RWPE2 (cell line): ENCODE results near the gene HPDL.

Source experiments
- ATAC-seq: fragments of 200-7000 bp; cut with Tn5 transposase; 3 replicates; pipeline ENCODE4 v1.9.1; 2021; ENCODE audit warnings: low read depth
- DNase-seq: peaks from one replicate; pipeline ENCODE4 v3.0.0-alpha.2; 2020; ENCODE audit warnings: low spot score
- H3K27ac ChIP-seq: fragments of 450-650 bp; 2 replicates; pipeline ENCODE4 v1.5.1; 2017; ENCODE audit warnings: mild to moderate bottlenecking; ENCODE audit not compliant: poor library complexity, severe bottlenecking
- H3K27me3 ChIP-seq: fragments of 250-450 bp; sonication (Bioruptor Pico); 2 replicates; pipeline ENCODE4 v1.5.1; 2021; ENCODE audit warnings: mild to moderate bottlenecking, moderate library complexity; ENCODE audit not compliant: insufficient read depth, poor library complexity, severe bottlenecking
- H3K36me3 ChIP-seq: fragments of 250-450 bp; sonication (Bioruptor Pico); 2 replicates; pipeline ENCODE4 v1.5.1; 2020; ENCODE audit warnings: low read depth, mild to moderate bottlenecking, moderate library complexity
- H3K4me1 ChIP-seq: fragments of 250-450 bp; sonication (Bioruptor Pico); 2 replicates; pipeline ENCODE4 v1.5.1; 2021; ENCODE audit warnings: mild to moderate bottlenecking, moderate library complexity; ENCODE audit not compliant: insufficient read depth, poor library complexity, severe bottlenecking
- H3K4me3 ChIP-seq: fragments of 250-450 bp; sonication (Bioruptor Pico); 2 replicates; pipeline ENCODE4 v1.5.1; 2021; ENCODE audit warnings: mild to moderate bottlenecking, moderate library complexity; ENCODE audit not compliant: severe bottlenecking
- H3K9me3 ChIP-seq: fragments of 250-450 bp; sonication (Bioruptor Pico); 2 replicates; pipeline ENCODE4 v1.5.1; 2021; ENCODE audit warnings: mild to moderate bottlenecking, moderate library complexity; ENCODE audit not compliant: severe bottlenecking
- TF ChIP-seq, protein P1 (sequence below): fragments of 450-650 bp; IDR thresholded peaks from one replicate; pipeline ENCODE4 v1.5.1; 2017; ENCODE audit warnings: mild to moderate bottlenecking, moderate library complexity; ENCODE audit not compliant: poor library complexity, severe bottlenecking

Gene HPDL

DNA sequence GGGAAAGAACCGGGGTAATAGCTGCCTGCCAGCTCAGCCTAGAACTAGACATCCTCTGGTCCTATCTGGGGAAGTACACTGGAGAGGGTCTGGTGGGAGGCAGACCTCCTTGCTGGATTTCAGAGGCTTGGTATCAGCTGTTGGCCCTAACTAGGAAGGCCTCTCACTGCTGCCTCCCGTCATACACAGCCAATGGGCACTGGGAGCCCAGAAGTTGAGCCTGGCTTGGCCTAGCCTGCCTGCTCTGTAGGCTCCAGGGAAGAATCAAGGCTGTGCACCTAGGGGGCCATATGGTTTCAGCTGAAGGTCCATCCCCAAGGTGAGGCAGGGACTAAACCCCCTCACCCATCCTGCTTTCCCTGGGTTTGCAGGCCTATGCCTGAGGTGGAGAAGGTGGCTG is 17.8 kb downstream of the HPDL start:
- TF ChIP-seq, protein P1, sequence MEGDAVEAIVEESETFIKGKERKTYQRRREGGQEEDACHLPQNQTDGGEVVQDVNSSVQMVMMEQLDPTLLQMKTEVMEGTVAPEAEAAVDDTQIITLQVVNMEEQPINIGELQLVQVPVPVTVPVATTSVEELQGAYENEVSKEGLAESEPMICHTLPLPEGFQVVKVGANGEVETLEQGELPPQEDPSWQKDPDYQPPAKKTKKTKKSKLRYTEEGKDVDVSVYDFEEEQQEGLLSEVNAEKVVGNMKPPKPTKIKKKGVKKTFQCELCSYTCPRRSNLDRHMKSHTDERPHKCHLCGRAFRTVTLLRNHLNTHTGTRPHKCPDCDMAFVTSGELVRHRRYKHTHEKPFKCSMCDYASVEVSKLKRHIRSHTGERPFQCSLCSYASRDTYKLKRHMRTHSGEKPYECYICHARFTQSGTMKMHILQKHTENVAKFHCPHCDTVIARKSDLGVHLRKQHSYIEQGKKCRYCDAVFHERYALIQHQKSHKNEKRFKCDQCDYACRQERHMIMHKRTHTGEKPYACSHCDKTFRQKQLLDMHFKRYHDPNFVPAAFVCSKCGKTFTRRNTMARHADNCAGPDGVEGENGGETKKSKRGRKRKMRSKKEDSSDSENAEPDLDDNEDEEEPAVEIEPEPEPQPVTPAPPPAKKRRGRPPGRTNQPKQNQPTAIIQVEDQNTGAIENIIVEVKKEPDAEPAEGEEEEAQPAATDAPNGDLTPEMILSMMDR, result no peak
- no peak overlapping the region for H3K27ac ChIP-seq

DNA sequence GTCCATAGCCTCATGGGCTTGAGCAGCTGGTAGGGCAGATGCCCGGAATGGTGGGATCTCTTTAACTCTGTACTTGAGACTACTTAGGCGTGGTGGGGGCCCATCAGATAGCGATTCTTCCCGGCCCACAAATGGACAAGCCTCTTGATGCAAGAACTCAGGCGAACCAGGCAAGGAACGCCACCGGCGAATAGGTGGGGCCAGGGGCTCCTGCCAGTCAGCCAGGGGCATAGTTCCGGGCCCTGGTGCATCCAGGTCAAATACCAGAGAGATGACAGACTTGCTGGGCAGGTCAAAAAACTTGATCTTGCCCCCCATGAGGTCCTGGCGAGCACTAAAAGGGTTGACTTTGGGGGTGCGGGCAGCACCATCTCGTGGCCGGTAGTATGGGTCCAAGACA is 18.3 kb downstream of the HPDL start:
- no peak for ATAC-seq
- H3K36me3 ChIP-seq, result peaks cover 30% of the 10 kb centered on the region
- no peak overlapping the region for H3K27ac ChIP-seq
- DNase-seq, result no peak
- TF ChIP-seq, protein P1, result no peak
- H3K4me3 ChIP-seq, result no peak overlapping the region
- peaks cover 24% of the 10 kb centered on the region for H3K4me1 ChIP-seq
- no peaks in the 10 kb centered on the region for H3K27me3 ChIP-seq
- no peaks in the 10 kb centered on the region for H3K9me3 ChIP-seq

More for the DNA sequence above, 17.8 kb downstream of the HPDL start:
- H3K4me1 ChIP-seq, result peaks cover 20% of the 10 kb centered on the region
- H3K27me3 ChIP-seq, result no peaks in the 10 kb centered on the region
- ATAC-seq, result no peak
- H3K4me3 ChIP-seq, result no peak overlapping the region
- no peak for DNase-seq
- peaks cover 30% of the 10 kb centered on the region for H3K36me3 ChIP-seq
- H3K9me3 ChIP-seq, result no peaks in the 10 kb centered on the region

DNA sequence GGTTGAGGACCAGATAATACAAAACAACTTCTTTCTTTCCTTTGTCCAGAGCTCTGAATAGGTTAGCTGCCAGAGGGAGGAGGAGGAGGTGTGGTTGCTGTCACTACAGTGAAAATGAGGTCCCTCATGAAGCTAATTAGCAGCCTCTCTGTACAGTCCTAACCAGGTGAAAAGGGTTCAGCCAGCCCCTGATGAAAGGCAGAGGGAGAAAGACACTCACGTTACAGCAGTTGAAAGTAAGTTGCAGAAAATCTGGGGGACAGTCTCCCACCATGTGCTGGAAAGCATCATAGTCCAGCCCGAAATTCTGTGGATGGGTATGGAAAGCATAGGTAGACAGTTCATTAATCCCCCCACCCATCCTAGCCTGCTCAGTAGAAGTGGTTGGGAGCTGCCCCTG is 19.8 kb downstream of the HPDL start:
- peaks cover 26% of the 10 kb centered on the region for H3K36me3 ChIP-seq
- no peak overlapping the region for H3K4me3 ChIP-seq
- no peak overlapping the region for H3K27ac ChIP-seq
- H3K9me3 ChIP-seq, result no peaks in the 10 kb centered on the region
- peaks cover 24% of the 10 kb centered on the region for H3K4me1 ChIP-seq
- no peak for DNase-seq
- no peaks in the 10 kb centered on the region for H3K27me3 ChIP-seq
- TF ChIP-seq, protein P1, result no peak
- no peak for ATAC-seq

DNA sequence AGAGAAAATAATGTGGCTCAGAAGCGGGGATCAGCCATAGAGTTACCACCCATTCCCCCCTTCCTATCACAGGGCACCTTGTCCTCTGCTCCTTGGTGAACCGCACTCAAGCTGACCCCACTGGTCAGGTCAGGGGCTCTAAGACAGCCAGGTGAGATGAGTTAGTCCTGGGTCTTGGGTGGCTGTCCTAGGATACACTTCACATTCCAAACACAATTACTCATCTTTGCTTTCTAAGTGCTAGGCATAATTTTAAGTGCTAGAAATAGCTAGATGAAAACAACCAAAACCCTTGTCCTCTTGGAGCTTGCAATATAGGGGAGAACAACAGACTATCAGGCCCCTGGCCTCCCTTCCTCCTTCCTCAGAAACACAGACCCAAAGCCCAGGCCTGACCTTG is 21.3 kb downstream of the HPDL start:
- peak; percentile 65 for ATAC-seq
- no peak for DNase-seq
- H3K4me1 ChIP-seq, result peaks cover 24% of the 10 kb centered on the region
- peak overlapping the region; percentile 66 for H3K27ac ChIP-seq
- no peaks in the 10 kb centered on the region for H3K27me3 ChIP-seq
- H3K9me3 ChIP-seq, result no peaks in the 10 kb centered on the region
- H3K36me3 ChIP-seq, result peaks cover 11% of the 10 kb centered on the region
- TF ChIP-seq, protein P1, result no peak
- no peak overlapping the region for H3K4me3 ChIP-seq

DNA sequence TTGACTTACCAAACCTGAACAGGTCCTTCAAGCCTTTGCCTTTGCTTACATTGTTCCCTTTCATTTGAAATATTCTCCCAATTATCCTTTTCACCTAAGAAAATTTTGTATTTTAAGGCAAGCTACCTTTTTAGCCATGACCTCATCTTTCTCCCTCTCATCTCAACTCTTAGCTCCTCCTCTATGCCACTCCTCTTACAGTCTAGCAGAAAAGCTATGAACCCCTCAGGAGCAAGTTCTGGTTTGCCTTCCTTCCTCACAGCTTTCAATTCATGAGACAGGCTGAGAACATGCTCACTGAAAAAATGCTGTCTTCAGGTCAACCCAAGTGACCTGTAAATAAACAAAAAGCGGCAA is 21.9 kb downstream of the HPDL start:
- H3K9me3 ChIP-seq, result no peaks in the 10 kb centered on the region
- TF ChIP-seq, protein P1, result no peak
- H3K4me3 ChIP-seq, result no peak overlapping the region
- peaks cover 6% of the 10 kb centered on the region for H3K36me3 ChIP-seq
- peaks cover 24% of the 10 kb centered on the region for H3K4me1 ChIP-seq
- peak; percentile 25; the same call in 2 of the 3 replicates for ATAC-seq
- no peaks in the 10 kb centered on the region for H3K27me3 ChIP-seq
- peak overlapping the region; percentile 66 for H3K27ac ChIP-seq
- no peak for DNase-seq
